ENCODE measurements around the gene ADI1.
"Not testable (repeated sequence)": the region's sequence is repeated elsewhere in the genome, so short reads cannot be mapped to it uniquely, and the experiment has no call there.

ADI1 gene

GRCh38 chr2:3461801-3462492 lies 57.4 kb downstream of the ADI1 start:
- peak; percentile 60 for DNase-seq

GRCh38 chr2:3460831-3461800 lies 58.2 kb downstream of the ADI1 start:
- DNase-seq: no peak

- no peak for DNase-seq
Observed at GRCh38 chr2:3460156-3460555, 59.2 kb downstream of the ADI1 start.

- no peak for DNase-seq
Observed at GRCh38 chr2:3459185-3460015, 59.9 kb downstream of the ADI1 start.

GRCh38 chr2:3458396-3459184 lies 60.7 kb downstream of the ADI1 start:
- DNase-seq: no peak

- no peak for DNase-seq
Observed at GRCh38 chr2:3457524-3458395, 61.6 kb downstream of the ADI1 start.

- DNase-seq: no peak
Observed at GRCh38 chr2:3456125-3456524, 63.2 kb downstream of the ADI1 start.

GRCh38 chr2:3454802-3455201 lies 64.5 kb downstream of the ADI1 start:
- DNase-seq: no peak

- DNase-seq: not testable (repeated sequence)
Observed at GRCh38 chr2:3454005-3454404, 65.3 kb downstream of the ADI1 start.

GRCh38 chr2:3453190-3453999 lies 65.9 kb downstream of the ADI1 start:
- DNase-seq: no peak

- DNase-seq: no peak
Observed at GRCh38 chr2:3451926-3452671, 67.2 kb downstream of the ADI1 start.

- DNase-seq: no peak
Observed at GRCh38 chr2:3451169-3451568, 68.2 kb downstream of the ADI1 start.

GRCh38 chr2:3450385-3451010 lies 68.8 kb downstream of the ADI1 start:
- DNase-seq: no peak

GRCh38 chr2:3449936-3450335 lies 69.4 kb downstream of the ADI1 start:
- DNase-seq: no peak

- DNase-seq: peak; percentile 35
Observed at GRCh38 chr2:3449086-3449485, 70.2 kb downstream of the ADI1 start.

- peak; percentile 21 for DNase-seq
Observed at GRCh38 chr2:3448441-3448911, 70.9 kb downstream of the ADI1 start.

GRCh38 chr2:3447789-3448317 lies 71.5 kb downstream of the ADI1 start:
- DNase-seq: peak; percentile 24
